HCT116 (cell line): ENCODE results near the gene AP3S1. TPM values are rescaled to one million over a fixed set of nuclear protein-coding genes. Genes with fewer than 3 reads are reported as not detected.

Source experiments
- ATAC-seq: fragments of 200-7000 bp; cut with Tn5 transposase; 2 replicates; pipeline ENCODE4 v1.9.1; 2020; ENCODE audit warnings: mild to moderate bottlenecking, moderate library complexity
- BruUV-seq: library from RNA; stranded (reverse); fragments of 400-500 nt; replicated peaks from 2 replicates; lab custom pipeline; 2021; lab: Mats Ljungman, UMichigan
- CTCF ChIA-PET: fragments of 300-600 bp; sonication (Branson Sonifier 250); formaldehyde crosslinking; loops from one replicate; lab custom pipeline; 2021; ENCODE audit warnings: antibody characterized with exemption; lab: Charles Lee
- POLR2A ChIA-PET: fragments of 300-600, 350-600 bp; sonication (Branson Sonifier 250); formaldehyde crosslinking; loops from one replicate; lab custom pipeline; 2021; ENCODE audit warnings: antibody characterized with exemption; lab: Charles Lee
- RAD21 ChIA-PET, 2 experiments: fragments of 300-600 bp; sonication (Branson Sonifier 250); formaldehyde crosslinking; loops; one replicate each; lab custom pipeline; 2023; ENCODE audit warnings: low total read pairs in 2 of 2; ENCODE audit not compliant: uncharacterized antibody in 2 of 2, unreplicated experiment in 2 of 2, low non-redundant PET in 1 of 2; lab: Charles Lee
- DNase-seq: peaks from one replicate; pipeline ENCODE4 v3.0.0-alpha.2; 2010; ENCODE audit warnings: low read depth, low spot score
- H2AFZ ChIP-seq: fragments of 200-600 bp; shearing (Covaris generic), sonication (generic); 2 replicates; pipeline ENCODE4 v1.6.1; 2017; ENCODE audit warnings: low read depth, mixed run types, mixed read lengths, antibody characterized with exemption, low read length; ENCODE audit not compliant: poor library complexity, severe bottlenecking
- H3K27ac ChIP-seq: 2 replicates; pipeline ENCODE4 v1.5.1; 2012; ENCODE audit warnings: low read depth, low read length
- H3K27me3 ChIP-seq: fragments of 200-600 bp; sonication (generic); 2 replicates; pipeline ENCODE4 v1.6.1; 2016; ENCODE audit warnings: mixed run types, low read length, mixed read lengths; ENCODE audit not compliant: insufficient read depth
- H3K36me3 ChIP-seq, 2 experiments: fragments of 200-500 bp in 1 of 2; fragments of 200-600 bp in 1 of 2; sonication (Bioruptor generic) in 1 of 2; sonication (generic) in 1 of 2; 2 replicates each; pipeline versions ENCODE4 v1.5.1 to v1.6.1; 2014 to 2016; ENCODE audit warnings: low read length in 2 of 2, inconsistent platforms in 1 of 2, mixed read lengths in 1 of 2, mixed run types in 1 of 2; ENCODE audit not compliant: insufficient read depth in 2 of 2, control insufficient read depth in 1 of 2
- H3K4me1 ChIP-seq, 2 experiments: fragments of 200-600 bp in 1 of 2; sonication (generic) in 1 of 2; 2 replicates each; pipeline versions ENCODE4 v1.5.1 to v1.6.1; 2012 to 2017; ENCODE audit warnings: low read length in 2 of 2, inconsistent platforms in 1 of 2, mild to moderate bottlenecking in 1 of 2, mixed read lengths in 1 of 2, mixed run types in 1 of 2, moderate library complexity in 1 of 2; ENCODE audit not compliant: insufficient read depth in 2 of 2, control insufficient read depth in 1 of 2
- H3K4me2 ChIP-seq: fragments of 200-600 bp; sonication (generic); 2 replicates; pipeline ENCODE4 v1.6.1; 2017; ENCODE audit warnings: mixed run types, low read length, mixed read lengths
- H3K4me3 ChIP-seq, 2 experiments: fragments of 200-600 bp in 1 of 2; sonication (generic) in 1 of 2; replicated peaks in 1 of 2; 2 replicates each; pipeline ENCODE4 v1.5.1; 2011 to 2016; ENCODE audit warnings: low read length in 2 of 2, control low read depth in 1 of 2, low read depth in 1 of 2, mild to moderate bottlenecking in 1 of 2, mixed read lengths in 1 of 2, mixed run types in 1 of 2
- H3K79me2 ChIP-seq: fragments of 200-600 bp; sonication (generic); 2 replicates; pipeline ENCODE4 v1.6.1; 2017; ENCODE audit warnings: mild to moderate bottlenecking, mixed run types, low read length, moderate library complexity, mixed read lengths; ENCODE audit not compliant: insufficient read depth
- H3K9ac ChIP-seq: fragments of 200-600 bp; sonication (generic); 2 replicates; pipeline ENCODE4 v1.6.1; 2016; ENCODE audit warnings: low read length, mixed read lengths
- H3K9me2 ChIP-seq: fragments of 200-600 bp; sonication (generic), shearing (Covaris generic); 2 replicates; pipeline ENCODE4 v1.6.1; 2017; ENCODE audit warnings: mixed run types, mild to moderate bottlenecking, moderate library complexity; ENCODE audit not compliant: insufficient read depth
- H3K9me3 ChIP-seq, 2 experiments: fragments of 200-500 bp in 1 of 2; fragments of 200-600 bp in 1 of 2; sonication (Bioruptor generic) in 1 of 2; sonication (generic) in 1 of 2; 2 replicates each; pipeline ENCODE4 v1.6.1; 2014 to 2017; ENCODE audit warnings: low read length in 2 of 2, mixed read lengths in 2 of 2, inconsistent platforms in 1 of 2, low read depth in 1 of 2, mild to moderate bottlenecking in 1 of 2, mixed run types in 1 of 2, moderate library complexity in 1 of 2; ENCODE audit not compliant: control insufficient read depth in 1 of 2, insufficient read depth in 1 of 2
- H4K20me1 ChIP-seq: fragments of 200-600 bp; sonication (generic), shearing (Covaris generic); 2 replicates; pipeline ENCODE4 v1.6.1; 2017; ENCODE audit warnings: mixed run types, mild to moderate bottlenecking, moderate library complexity; ENCODE audit not compliant: insufficient read depth
- ATF3 ChIP-seq: IDR thresholded peaks from 2 replicates; pipeline ENCODE4 v1.6.1; 2012
- CEBPB ChIP-seq: IDR thresholded peaks from 2 replicates; pipeline ENCODE4 v1.6.1; 2012; ENCODE audit warnings: low read depth
- EGR1 ChIP-seq: IDR thresholded peaks from 2 replicates; pipeline ENCODE4 v1.6.1; 2012; ENCODE audit warnings: low read depth
- ELF1 ChIP-seq: IDR thresholded peaks from 2 replicates; pipeline ENCODE4 v1.6.1; 2012; ENCODE audit warnings: low read depth, borderline replicate concordance
- EZH2phosphoT487 ChIP-seq: fragments of 200-600 bp; IDR thresholded peaks from 2 replicates; pipeline ENCODE4 v1.6.1; 2018; ENCODE audit warnings: antibody characterized with exemption, borderline replicate concordance
- FOSL1 ChIP-seq: IDR thresholded peaks from 2 replicates; pipeline ENCODE4 v1.6.1; 2012; ENCODE audit warnings: low read depth
- MAX ChIP-seq: IDR thresholded peaks from 2 replicates; pipeline ENCODE4 v1.6.1; 2012
- POLR2A ChIP-seq: IDR thresholded peaks from 2 replicates; pipeline ENCODE4 v1.7.0; 2011; ENCODE audit warnings: borderline replicate concordance; ENCODE audit not compliant: insufficient read depth, insufficient read length; ENCODE audit errors: extremely low read depth
- POLR2AphosphoS5 ChIP-seq: IDR thresholded peaks from 2 replicates; pipeline ENCODE4 v1.6.1; 2011; ENCODE audit warnings: mild to moderate bottlenecking, low read depth, low read length, moderate library complexity
- RAD21 ChIP-seq: IDR thresholded peaks from 2 replicates; pipeline ENCODE4 v1.6.1; 2012; ENCODE audit warnings: low read depth, mild to moderate bottlenecking
- SIN3A ChIP-seq: IDR thresholded peaks from 2 replicates; pipeline ENCODE4 v1.6.1; 2012; ENCODE audit warnings: low read depth
- SP1 ChIP-seq: IDR thresholded peaks from 2 replicates; pipeline ENCODE4 v1.6.1; 2012; ENCODE audit warnings: low read depth
- SRF ChIP-seq: IDR thresholded peaks from 2 replicates; pipeline ENCODE4 v1.6.1; 2012; ENCODE audit warnings: low read depth
- ZBTB33 ChIP-seq: IDR thresholded peaks from 2 replicates; pipeline ENCODE4 v1.6.1; 2011; ENCODE audit warnings: mild to moderate bottlenecking, low read length, moderate library complexity; ENCODE audit not compliant: insufficient replicate concordance; ENCODE audit errors: extremely low read depth
- intact Hi-C: fragments of 100-400 bp; cut with micrococcal nuclease; formaldehyde crosslinking; loops from 2 replicates; pipeline ENCODE4 v1.10.0; 2022
- total RNA-seq: library from RNA; stranded (reverse); gene quantifications from one replicate; pipeline ENCODE4 v1.2.1, GENCODE V29; 2021; ENCODE audit not compliant: unreplicated experiment

AP3S1 gene
- total RNA-seq, 1 experiment from 2014 or later = 432 TPM

- H4K20me1 ChIP-seq = peaks cover 6% of the 10 kb centered on the region; the same call in 1 of the 2 replicates
- CTCF ChIA-PET = interaction anchor here (1.7 kb wide), 1 partner anchor 206 kb away, joined by 5 read pairs; no protein-coding TSS in a partner anchor
- RAD21 ChIA-PET = interaction anchor here in 1 of 2 experiments (0.7 kb wide), 1 partner anchor 637 kb away, joined by 7 read pairs; no protein-coding TSS in a partner anchor
- H3K4me2 ChIP-seq = peak overlapping the region; percentile 91
- ATAC-seq = no peak
- H3K4me3 ChIP-seq = peak overlapping the region; percentile 83 to 87
- BruUV-seq = no TSS peak
- intact Hi-C loops = loop anchor here (1.0 kb wide), 2 partner anchors 89 to 215 kb away; partner anchors contain the start of gene TMED7
- no peak for DNase-seq
- H3K36me3 ChIP-seq = peaks cover 24 to 32% of the 10 kb centered on the region in 2 experiments
- no peak overlapping the region for H2AFZ ChIP-seq
- peaks cover 96% of the 10 kb centered on the region for H3K79me2 ChIP-seq
- peak overlapping the region; percentile 82 for H3K9ac ChIP-seq
- peaks cover 27 to 60% of the 10 kb centered on the region in 2 experiments for H3K4me1 ChIP-seq
- H3K27me3 ChIP-seq = no peaks in the 10 kb centered on the region
- H3K9me2 ChIP-seq = no peaks in the 10 kb centered on the region
- peak overlapping the region; percentile 96 for H3K27ac ChIP-seq
- POLR2A ChIA-PET = interaction anchor here (0.7 to 1.1 kb wide), 2 partner anchors 98 to 192 kb away, joined by 3 read pairs; no protein-coding TSS in a partner anchor
- TF ChIP-seq MAX = no peak
- TF ChIP-seq EGR1 = no peak
- TF ChIP-seq SRF = no peak
- TF ChIP-seq CEBPB = no peak
- TF ChIP-seq EZH2phosphoT487 = no peak
- no peak for TF ChIP-seq RAD21
- no peak for TF ChIP-seq SP1
- TF ChIP-seq ELF1 = no peak
- TF ChIP-seq SIN3A = no peak
- TF ChIP-seq ZBTB33 = no peak
- TF ChIP-seq ATF3 = no peak
- no peak for TF ChIP-seq POLR2A
- no peak for TF ChIP-seq FOSL1
- no peak for TF ChIP-seq POLR2AphosphoS5
- H3K9me3 ChIP-seq = no peaks in the 10 kb centered on the region
Measured at GRCh38 chr5:115840873-115841272, 862 bp upstream of the AP3S1 start.
